ENCODE measurements around the gene PPP1R16B.

GRCh38 chr20:38961530-38962043 is 156.1 kb downstream of the PPP1R16B start:
- TF ChIP-seq POU2F2 (IDR thresholded peaks at IDR 0.05; ENCODE audit: low read depth, low read length), result no peak
- no peak for TF ChIP-seq POLR2A (IDR thresholded peaks at IDR 0.05; ENCODE audit: low read depth, low read length)
- TF ChIP-seq TAF1 (IDR thresholded peaks at IDR 0.05; ENCODE audit: low read depth, low read length), result no peak
- TF ChIP-seq PAX5 (IDR thresholded peaks at IDR 0.05; ENCODE audit: insufficient read depth, low read length, severe bottlenecking), result no peak
- no peak for TF ChIP-seq POLR2AphosphoS5 (IDR thresholded peaks at IDR 0.05; ENCODE audit: low read depth, low read length)

Data from GM12891 (cell line).